HG02943 (cell line): ENCODE results near the gene PDCD4.
A peak's percentile ranks its signal among the peaks of the same experiment; 100 is the strongest.

ENCODE experiments used
- ATAC-seq: cut with Tn5 transposase; IDR thresholded peaks from one replicate; pipeline ENCODE4 v1.9.1; 2021; ENCODE audit warnings: mild to moderate bottlenecking, low read depth, moderate library complexity; ENCODE audit not compliant: unreplicated experiment

PDCD4 gene

DNA sequence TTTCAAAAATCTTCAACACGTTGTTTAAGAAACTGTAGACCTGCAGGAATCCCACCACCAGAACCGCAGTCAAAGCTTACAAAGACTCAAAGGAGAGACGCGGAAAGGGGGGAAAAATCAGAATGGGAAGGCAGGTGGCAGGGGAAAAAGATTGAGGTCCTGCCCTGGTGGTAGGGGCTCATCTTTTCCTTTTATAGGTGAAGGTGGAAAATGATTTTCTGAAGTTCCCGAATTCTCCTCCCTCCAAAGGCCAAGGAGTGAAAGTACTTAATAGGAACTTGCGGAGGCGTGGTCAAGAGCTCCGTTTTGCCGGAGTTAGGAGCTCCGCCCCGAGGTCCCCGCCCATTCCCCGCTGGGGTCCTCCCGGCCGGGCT lies 46.5 kb downstream of the PDCD4 start:
- ATAC-seq = no peak

DNA sequence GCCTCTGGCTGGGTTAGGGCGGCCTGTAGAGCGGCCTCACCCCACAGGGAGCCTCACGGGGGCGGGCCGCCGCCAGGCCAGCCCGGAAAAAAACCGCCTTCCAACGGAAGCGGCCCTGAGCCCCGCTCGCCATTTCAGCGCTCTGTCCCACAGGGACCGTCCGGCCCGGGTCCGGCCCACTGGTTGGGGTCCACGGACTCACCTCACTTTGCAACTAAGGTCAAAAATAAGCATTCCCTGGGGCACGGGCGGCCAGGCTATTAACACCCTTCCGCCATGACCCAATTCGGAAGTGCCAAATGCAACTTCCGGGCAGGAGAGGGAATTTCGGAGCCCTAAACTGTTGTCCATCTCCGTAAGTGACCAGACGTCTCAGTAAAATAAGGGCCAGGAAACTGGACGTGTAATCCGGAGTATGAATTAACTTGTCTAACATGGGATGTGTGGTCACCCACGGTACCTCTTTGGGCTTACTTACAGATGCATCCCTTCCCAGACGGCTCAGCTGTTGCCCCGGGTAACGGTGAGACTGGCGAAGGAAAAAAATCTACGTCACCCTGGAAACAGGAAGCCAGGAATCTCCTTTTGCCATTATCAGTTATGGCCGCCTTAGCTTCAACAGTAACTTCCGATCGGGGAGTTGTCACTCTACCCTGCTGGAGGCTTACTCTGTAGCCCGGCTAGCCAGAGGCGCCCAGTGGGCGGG lies 47.1 kb downstream of the PDCD4 start, which contains the start of gene BBIP1:
Gene BBIP1 (minus strand): TSS at position 538 of the 706 bp plus-strand sequence. CDS start 1,023 bp downstream, outside the sequence.
- peak; percentile 80 for ATAC-seq

DNA sequence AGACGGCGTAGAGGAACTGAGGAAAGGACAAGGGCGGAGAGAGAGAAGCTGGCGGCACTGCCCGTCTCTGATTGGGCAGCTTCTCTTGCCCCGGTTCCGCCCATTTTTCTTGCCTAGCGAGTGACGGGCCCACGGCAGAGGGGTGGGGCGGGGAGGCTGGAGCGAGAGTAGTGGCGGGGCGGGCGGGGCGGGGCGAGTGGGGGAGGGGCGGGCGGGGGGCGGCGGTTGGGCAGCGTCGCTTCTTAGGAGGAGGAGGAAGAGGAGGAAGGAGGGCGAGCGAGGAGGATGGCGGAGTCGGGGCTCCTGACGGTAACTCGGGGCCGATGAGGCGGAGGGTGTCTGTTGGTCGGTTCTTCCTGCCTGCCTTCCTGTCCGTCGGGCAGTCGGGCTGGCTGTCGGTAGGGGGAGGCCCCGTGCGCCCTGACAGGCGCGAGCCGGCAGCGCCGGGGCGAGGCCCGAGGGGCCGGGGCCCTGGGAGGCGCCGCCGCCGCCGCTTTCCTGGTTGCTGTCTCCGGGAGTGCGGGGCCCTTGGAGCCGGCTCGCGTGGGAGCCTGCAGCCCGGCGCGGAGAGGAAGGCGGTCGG lies 47.7 kb downstream of the PDCD4 start, which contains the start of gene SHOC2:
Gene SHOC2 (plus strand): TSS at position 256 of the 583 bp plus-strand sequence. CDS start 44,755 bp downstream, outside the sequence.
- peak; percentile 10 for ATAC-seq

DNA sequence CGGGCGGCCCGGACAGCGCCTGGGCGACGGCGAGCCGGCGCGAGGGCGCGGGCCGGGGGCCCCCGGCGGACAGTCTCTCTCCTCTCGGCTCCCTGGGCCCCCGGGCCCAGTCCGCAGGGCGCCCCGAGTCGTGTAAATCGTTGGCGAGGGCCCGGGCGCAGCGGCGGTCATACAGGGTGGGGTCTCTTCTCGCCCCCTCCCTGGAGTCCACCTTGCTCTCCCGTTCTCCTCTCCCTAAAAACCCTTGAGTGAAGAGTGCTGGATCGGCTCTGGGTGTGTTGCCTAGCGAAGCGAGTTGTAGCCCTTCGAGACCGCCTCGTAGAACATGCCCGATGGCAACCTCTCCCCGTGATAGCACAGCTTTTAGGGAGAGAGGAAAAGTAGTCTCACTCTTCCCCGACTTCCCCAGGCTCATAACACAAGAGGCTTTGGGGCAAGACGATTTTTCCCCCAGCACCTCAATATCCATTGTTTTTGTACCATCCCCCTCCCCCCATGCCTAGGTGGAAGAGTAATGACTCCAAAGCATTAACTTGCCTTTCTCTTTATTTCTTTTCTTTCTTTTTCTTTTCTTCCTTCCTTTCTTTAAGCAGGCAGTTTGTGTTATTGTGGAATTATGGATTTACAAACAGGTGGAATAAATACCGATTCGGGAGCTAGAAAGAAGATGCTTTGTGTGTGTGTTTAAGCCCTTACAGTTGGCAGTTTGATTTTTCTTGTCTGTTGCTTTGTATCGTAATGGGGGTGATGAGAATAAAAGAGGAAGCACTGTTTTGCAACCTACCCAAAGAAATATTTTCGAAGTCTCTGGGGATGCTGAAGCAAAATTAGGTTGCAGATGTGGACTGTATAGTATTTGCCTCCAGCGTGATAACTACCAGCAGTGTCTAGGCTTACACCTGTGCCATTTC lies 48.5 kb downstream of the PDCD4 start:
- peak; percentile 31 for ATAC-seq

DNA sequence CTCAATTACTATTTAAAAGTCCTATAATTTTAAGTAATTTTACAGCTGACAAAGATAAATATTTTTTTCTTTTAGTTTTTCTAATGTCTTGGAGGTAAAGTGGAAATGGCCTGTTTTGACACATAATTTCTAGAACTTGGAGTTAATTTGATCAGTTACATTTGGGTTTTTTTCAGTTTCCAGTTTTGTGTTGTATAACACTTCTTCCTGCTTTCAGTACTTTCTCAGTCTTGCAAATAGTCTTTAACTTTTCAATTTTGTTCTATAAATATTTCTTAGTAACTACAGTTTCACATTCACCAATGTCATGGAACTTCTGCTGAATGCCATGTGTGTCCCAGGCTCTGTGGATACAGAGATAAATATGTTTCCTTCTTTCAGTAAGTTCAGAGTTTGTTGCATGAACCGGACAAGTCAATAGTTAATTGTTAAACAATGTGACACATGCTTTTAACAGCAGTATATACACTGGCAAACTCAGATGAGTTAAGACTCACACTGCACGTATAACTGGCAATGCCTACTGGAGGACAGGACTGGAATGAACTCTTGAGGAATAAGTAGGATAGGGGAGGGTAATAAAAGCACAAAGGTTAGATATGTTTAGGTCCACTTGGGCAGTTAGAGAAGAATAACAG lies 52.2 kb downstream of the PDCD4 start:
- ATAC-seq = no peak

DNA sequence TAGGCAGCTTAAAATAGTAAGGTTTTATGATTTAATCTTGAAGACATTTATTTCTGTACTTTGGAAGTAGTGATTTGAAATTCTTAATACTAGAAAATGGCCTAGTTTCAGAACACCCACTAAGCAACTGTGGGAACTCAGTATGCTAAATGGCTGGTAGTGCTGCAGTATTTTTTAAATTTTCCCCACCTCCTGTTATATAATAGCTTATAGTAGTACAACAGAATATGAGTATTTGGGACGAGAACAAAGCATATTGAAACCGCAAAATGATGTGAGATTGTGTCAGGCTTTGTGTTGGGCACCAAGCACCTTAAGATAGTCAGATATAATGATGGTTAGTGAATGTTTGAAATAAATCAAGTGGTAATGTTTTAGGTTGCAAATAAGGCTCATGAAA lies 55.7 kb downstream of the PDCD4 start:
- ATAC-seq = no peak

DNA sequence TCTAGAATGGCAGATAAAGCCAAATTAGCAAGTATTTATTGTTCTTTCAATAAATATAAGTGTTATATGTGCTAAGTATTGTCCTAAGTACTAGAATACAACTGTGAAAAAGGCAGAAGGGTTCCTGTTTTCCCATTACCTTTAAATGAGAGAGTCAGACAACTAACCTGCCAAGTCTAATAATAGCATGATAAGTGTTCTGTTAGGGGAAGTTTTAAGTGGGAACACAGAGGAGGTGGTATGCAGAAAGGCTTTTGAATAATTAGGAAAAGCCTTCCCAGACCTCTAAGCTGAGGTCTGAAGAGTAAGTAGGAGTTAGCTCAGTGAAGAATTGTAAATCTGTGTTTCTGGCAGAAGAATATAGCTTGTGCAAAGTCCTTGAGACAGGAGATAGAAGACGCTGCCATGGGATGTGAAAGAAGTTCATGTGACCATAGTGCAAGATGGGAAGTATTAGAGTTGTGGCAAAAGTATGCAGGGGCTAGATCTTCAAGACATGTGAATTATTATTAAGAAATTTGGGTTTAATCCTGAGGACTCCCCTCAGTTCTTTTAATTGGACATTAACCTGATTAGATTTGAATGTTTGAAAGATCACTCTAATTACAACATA lies 60.1 kb downstream of the PDCD4 start:
- ATAC-seq = no peak

DNA sequence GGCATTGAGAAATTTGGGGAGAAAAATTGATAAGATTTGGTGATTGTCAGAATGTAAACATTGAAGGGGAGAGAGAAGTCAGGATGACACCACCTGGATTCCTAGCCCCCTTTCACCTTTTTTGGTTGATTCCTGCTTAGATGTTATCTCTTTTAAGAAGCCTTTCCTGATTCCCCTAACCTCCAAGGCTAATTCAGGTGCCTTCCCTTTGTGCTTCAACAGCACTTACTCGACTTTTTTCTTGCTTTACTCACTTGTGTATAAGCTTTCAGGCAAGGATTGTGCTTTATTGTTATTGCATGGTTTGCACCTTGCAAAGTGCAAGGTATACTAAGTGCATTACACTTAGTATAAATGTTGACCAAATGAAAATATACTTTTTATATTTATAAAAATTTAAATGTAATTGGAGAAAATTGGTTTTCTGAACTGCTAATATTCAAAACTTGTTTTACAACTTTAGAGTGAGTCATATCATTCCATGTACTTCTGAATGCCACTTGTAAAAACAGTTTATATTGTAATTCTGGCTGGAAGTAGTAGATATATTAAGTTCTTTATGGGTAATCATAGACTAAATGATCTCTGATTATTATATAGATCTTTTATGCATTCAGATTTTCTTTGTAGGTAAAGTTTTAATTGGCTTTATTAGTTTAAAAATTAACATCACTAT lies 60.9 kb downstream of the PDCD4 start:
- no peak for ATAC-seq

DNA sequence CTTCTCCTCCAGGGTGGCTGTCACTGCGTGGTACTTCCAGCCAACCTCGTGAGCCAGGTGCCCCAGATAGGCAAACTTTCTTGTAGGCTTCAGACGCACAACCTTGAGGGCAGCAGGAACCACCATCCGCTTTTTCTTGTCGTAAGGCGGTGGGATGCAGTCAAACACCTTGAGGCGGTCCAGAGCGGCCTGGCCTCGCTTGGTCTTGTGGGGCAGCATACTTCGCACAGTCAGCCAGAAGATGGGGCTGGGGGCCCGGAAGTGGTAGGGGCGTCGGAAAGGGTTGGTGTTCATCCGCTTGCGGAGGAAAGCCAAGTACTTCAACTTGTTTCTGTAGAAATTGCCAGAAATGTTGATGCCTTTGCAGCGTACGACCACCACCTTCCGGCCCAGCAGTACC lies 65.0 kb downstream of the PDCD4 start:
- ATAC-seq = no peak

DNA sequence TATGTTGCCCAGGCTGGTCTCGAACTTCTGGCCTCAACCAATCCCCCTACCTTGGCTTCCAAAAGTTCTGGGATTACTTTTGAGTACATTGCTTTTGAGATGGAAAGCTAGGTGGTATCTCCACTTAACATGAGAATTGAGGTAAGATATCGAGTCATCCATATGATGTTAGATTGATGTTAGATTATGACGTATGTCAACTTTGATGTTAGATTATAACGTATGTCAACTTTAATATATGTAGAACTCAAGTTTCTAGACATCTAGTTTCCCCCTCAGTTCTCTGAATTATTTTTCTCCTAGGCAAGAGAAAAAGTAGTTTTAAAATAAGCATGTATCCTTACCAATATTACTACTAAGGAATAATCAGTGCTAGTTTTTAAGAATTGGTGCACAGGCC lies 67.7 kb downstream of the PDCD4 start:
- ATAC-seq = no peak

DNA sequence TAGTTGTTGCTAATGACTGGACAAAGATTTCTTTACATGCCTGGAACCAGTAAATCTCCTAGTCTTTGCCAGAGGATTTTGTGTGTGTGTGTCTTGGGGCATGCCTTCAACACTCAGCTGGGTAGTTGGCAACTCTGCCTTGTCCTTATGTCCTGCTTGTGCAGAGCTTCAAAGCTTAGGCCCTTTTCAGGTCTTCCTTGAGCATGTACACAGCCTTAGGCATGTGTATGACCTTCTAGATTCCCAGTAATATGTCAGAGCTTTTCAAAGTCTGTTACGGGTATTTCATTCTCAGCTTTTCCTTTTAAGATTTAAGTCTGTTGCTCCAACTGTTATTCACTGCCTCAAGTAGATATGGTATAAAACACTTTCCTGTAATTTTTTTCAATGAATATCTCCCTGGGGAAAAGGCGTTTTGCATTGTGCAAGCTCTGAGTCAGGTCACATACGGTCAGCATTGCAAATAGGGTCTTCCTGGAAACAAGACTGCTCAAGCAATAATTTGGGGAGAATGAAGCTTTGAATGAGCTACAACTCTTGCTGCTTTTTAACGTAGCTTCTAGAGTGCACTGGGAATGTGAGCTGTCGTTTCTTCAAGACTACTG lies 73.2 kb downstream of the PDCD4 start:
- ATAC-seq = no peak

DNA sequence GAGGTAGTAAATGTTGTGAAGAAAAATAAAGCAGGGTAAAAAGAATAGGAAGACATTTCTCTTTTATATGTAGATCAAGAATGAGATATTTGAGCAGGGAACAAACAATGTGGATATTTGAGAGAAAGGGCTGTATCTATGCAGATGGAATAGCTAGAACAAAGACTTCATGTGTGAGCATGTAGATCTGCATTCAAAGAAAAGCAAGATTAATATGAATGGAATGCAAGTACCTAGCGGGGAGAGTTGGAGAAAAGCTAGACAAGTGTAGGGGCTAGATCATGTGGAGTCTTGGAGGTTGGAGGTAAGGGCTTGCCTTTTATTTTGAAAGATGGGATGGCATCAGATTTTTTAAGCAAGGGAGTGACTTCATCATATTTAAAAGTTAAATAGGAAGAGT lies 74.8 kb downstream of the PDCD4 start:
- ATAC-seq = no peak

DNA sequence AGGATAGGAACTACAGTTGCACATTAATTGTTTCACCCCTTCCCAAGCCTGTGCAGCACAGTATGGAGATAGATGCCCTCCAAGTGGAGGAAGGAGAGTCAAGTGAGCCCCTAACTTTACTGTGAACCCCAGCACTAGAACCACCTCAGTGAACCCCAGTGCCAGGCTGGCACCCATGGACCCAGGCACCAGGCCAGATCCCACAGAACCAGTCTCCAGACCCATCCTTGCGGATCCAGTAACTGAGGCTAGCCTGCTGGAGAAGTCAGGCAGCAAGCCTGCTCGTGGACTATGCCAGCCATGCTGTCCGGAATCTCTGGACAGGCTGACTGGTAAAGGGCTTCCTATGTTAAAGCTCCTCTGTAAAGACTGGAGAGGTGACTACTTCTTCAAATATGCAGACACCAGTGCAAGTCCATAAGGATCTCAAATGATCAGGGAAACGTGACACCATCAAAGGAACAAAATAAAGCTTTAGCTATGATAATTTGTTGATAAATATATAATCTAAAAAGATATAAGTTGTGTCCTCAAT lies 75.4 kb downstream of the PDCD4 start:
- ATAC-seq = no peak
